NCI-H345 treated with DMSO at 0.1 percent for 48 hours (cell line): ENCODE data around the gene ZNF658.
"Not testable (repeated sequence)": the region's sequence is repeated elsewhere in the genome, so short reads cannot be mapped to it uniquely, and the experiment has no call there.

Source experiments
- DNase-seq: peaks from one replicate; lab custom pipeline; 2025; ENCODE audit not compliant: unreplicated experiment; lab: John Stamatoyannopoulos, UW

Gene ZNF658

DNA sequence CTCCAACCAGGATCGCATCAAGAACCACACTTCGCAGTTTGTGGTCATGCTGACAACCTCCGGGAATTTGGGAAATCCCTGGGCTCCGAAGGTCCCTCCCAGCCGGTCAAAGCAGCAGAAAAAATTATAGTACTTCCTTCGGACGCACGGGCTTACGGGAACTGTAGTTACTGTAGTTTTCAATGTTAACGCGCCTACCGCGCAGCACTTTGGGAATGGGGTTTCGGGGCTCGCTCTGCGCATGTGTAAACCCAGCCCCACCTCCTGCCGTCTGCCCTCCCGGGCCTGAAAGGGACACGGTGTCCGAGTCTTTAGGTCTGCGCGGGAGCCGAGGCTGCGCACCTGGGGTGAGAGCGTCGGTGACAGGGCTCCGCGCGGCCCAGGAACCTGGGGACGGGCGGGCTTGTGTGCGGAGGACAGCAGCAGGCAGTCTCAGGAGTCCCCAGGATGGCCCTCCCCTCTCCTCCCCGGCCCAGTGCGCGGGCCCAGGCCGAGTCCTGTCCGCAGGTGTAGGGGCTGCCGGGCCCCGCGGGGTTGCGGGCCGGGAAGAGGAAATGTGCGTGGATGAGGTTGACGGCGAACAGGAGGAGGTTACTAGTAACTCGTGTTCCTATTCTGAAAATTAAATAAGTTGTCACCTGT is at the start of gene ZNF658:
ZNF658 (plus strand) TSS at position 236 of the 642 bp plus-strand sequence. CDS start 2,837 bp downstream, outside the sequence.
- DNase-seq: not testable (repeated sequence)

DNA sequence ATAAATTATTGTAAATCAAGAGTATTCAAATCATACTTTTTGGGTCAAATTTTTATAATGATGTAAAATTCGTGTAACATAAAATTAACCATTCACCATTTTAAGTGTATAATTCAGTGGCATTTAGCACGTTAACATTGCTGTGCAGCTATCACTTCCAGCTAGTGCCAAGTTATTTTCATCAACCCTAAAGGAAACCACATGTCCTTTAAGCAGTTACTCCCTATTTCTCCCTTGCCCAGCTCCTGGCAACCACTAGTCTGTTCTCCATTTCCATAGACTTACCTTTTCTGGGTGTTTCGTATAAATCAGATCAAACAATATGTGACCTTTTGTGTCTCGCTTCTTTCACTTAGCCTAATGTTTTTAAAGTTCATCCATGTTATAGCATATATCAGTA is 38.8 kb upstream of the ZNF658 start:
- DNase-seq: not testable (repeated sequence)

DNA sequence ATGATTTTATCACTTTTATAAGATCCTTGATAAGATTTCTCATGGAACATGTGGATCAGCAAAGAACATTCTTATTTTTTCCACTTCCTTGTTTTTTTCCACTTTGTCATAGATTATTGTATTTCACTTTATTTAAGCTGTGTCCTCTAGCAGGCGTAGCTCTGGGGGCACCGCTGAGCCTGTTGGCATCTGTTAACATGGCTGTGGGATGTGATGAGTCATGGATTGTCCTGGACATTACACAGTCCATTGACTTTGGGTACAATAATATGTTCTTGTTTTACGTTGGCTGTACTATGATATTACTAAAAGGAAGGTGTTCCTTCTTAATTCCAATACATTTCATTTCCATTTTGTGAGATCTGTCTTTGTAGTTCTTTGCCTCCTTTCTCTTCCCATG is 31.9 kb upstream of the ZNF658 start:
- not testable (repeated sequence) for DNase-seq

DNA sequence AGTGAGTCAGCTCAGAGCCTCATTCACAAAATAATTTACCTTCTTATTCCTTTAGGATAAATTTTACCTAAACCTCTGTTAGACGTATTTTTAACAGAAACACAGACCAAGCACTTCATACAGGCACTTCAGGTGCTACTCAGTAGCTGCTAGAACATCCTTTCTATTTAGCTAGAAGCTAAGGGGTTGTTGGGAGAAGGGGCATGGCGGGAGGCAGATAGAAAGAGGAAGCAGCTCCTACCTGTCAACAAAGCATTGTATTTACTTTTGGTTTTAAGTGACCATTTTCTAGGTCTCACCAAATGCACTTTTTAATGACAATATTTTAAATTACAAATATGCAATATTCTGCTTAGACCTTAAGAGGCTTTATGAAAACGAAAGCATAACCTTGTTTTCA is 19.9 kb upstream of the ZNF658 start:
- DNase-seq: not testable (repeated sequence)

DNA sequence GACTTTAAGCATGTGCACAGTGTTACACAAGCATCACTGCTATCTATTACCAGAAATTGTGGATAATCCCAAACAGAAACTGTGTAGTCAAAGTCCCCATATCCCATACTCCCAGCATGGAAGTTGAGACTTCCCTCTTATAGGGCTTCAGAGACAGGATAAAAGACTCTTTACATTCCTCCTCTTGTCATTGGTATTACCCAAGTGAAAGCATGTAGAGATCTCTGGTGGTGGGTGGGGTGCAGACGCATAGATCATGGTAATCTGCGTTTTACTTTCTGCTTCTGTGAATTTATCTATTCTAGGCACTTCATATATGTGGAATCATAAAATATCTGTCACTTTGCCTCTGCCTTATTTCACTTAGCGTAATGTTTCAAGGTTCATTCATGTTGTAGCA is 18.7 kb upstream of the ZNF658 start:
- DNase-seq: not testable (repeated sequence)

DNA sequence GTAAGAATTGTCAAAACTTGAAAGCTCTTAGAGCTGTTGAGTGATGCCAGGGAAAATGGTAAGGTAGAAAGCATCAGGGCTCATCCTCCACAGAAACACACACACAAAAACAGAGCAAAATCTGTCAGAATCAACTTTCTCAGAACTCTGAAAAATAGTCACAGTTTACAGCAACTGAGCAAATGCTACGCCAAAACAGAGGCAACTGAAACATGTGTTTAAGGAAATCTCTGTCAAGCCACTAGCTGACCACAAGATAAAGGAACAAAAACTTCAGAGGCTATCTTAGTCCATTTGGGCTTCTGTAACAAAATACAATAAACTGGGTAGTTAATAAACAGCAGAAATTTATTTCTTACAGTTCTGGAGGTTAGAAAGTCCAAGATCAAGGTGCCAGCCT is 10.2 kb upstream of the ZNF658 start:
- DNase-seq: not testable (repeated sequence)

DNA sequence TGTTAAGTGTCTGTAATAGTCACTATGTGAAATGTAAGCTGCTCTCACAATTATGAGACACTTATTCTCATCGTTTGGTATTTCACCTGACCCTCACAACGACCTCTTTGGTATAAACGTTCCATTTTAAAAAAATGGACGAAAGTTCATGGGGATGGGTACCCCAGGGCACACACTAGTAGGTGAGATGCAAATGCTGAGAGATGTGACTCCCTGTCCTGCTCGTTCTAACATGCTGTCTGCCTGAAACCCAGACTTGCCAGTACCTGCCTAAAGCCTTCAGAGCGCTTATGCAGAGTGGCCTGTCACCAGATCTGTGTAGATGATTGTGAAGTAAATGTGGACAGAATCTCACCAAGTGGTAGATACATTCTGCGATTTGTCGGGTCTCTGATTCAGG is 616 bp downstream of the ZNF658 start:
- not testable (repeated sequence) for DNase-seq

DNA sequence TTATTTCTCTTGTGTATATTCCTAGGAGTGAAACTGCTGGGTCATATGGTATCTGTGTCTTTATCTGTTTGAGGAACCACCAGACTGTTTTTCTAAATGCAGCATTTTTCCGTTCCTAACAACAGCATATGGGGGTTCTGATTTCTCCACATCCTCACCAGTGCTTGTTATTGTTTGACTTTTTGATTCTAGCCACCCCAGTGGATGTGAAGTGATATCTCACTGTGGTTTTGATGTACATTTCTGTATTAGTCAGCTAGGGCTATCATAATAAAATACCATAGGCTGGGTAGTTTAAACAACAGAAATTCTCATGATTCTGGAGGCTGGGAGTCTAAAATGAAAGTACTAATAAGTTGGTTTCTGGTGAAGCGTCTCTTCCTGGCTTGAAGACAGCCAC is 9.0 kb downstream of the ZNF658 start:
- DNase-seq: not testable (repeated sequence)

DNA sequence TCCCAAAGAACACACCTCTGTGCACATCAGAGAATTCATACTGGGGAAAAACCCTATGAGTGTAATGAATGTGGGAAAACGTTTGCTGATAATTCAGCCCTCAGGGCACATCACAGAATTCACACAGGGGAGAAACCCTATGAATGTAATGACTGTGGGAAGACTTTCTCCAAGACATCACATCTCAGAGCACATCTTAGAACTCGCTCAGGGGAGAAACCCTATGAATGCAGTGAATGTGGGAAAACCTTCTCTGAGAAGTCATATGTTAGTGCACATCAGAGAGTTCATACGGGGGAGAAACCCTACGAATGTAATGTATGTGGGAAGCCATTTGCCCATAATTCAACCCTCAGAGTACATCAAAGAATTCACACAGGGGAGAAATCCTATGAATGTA is 19.5 kb downstream of the ZNF658 start:
- DNase-seq: not testable (repeated sequence)

DNA sequence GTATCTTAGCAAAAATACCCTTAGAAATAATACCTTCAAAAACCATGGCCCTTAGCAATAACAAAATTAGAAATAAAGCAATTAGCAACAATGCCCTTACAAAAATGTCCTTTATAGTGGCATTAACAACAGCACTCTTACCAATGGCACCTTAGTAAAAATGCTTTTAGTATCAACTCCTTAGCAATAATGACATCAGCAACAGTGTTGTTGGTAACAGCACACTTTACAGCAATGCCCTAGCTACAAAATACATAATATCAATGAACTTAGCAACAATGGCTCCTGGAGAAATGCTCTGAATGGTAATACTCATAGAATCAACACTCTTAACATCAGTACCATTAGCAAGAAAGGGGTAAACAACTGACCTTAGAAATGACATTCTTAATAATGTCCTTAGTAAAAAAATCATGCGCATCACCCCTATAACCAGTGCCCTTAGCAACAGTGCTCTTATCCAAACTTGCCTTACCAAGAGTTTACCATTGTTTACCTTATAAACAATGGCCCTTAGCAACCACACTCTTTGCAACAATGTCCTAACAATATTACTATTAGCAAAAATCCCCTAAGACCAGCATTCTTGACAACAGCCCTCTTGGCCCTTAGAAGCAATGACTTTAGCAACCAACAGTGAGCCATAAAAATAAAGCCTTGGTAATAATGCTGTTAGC is 35.8 kb downstream of the ZNF658 start:
- not testable (repeated sequence) for DNase-seq

DNA sequence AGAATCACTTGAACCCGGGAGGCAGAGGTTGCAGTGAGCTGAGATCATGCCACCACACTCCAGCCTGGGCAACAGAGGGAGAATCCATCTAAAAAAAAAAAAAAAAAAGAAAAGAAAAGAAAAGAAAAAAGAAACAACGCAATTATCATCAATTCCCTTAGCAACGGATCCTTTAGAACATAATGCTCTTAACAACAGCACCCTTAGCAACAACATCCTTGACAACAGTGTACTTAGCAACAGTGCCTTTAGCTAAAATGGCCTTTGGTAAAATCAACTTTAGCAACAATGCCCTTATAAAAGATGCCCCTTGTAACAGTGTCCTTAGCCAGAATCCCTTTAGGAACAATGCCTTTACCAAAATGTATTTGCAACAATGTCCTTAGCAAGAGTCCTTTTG is 37.1 kb downstream of the ZNF658 start:
- not testable (repeated sequence) for DNase-seq

DNA sequence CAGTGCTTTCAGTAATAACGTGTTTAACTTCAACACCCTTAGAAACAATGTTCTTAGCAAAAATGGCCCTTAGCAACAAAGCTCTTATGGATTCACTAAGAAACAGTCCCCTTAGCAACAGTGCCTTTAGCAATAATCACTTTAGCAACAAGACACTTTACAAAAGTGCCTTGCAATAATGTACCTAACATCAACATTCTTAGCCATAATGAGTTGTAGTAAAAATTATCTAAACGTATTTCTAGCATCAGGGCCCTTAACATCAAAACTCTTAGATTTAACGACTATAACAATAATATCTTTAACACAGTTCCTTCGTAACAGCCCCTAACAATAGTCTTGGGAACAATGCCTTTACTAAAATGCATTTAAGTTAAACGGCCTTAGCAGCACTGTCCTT is 37.8 kb downstream of the ZNF658 start:
- DNase-seq: not testable (repeated sequence)

DNA sequence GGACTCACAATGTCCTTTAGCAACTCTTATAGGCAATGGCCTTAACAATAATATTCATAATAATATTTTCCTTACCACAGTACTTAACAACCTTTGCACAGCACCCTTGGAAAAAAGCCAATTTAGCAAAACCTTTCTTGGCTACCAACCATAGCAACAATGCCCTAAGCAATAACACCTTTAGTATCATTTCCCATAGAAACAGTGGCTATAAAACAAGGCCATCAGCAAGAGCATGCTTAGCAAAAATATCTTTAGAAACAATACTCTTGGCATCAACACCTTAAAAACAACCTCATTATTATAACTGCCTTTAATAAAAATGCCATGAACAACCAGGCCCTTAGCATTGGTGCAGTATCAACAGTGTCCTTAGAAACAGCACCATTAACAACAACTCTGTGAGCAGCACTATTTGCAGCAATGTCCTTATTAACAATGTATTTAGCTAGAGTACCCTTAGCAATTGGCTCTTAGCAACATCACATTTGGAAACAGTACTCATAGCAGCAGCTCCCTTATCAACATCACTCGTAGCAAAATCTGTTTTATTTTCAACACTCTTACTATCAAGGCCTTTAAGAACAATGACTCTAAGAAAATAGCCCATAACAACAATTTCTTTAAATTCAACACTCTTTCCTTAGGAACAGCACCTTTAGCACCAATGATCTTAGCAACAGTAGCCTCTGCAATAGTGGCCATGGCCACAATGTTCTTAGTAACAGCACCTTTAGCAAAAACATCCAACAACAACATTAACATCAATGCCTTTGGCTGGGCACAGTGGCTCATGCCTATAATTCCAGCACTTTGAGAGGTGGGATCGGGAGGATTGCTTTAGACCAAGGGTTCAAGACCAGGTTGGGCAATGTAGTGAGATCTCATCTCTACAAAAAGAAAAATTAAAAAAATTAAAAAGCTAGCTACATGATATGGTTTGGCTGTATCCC is 39.6 kb downstream of the ZNF658 start:
- not testable (repeated sequence) for DNase-seq

DNA sequence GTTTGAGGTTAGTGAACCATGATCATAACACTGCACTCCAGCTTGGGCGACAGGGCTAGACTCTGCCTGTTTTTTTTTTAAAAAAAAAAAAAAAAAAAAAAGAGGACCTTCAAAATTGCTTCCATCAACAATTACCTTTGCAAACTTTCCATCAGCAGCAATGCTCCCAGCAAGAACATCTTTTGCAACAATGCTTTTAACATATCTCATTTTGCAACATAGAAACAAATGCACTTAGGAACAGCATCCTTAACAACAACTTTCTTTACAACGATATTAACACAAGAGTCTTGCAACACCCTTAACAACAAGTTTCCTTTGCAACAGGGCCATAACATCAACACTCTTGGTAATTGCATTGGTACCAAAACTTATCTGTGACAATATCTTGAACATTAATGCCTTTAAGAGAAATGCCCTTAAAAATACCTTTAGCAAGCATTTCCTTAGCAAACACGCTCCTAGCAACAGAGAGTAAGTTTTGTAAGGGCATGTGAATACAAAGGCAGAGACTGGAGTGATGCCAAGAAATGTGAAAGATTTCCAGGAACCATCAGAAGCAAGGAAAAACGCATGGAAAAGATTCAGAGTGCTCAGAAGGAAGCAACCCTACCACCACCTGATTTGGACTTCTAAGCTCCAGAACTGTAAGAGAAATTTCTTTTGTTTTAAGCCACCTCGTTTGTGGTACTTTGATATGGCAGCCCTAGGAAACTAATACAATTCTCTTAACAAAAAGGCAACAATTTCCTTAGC is 42.1 kb downstream of the ZNF658 start:
- not testable (repeated sequence) for DNase-seq

DNA sequence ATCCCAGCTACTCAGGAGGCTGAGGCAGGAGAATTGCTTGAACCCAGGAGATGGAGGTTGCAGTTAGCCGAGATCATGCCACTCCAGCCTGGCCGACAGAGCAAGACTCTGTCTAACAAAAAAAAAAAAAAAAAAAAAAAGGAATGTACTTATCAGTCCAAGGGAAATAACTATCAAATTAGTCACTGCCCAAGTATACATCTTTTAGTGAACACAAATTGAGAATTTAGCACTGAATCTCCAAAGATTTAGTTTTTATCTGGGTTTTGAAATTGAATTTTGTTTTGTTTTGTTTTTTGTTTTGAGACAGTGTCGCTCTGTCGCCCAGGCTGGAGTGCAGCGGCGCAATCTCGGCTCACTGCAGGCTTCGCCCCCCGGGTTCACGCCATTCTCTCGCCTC is 52.1 kb downstream of the ZNF658 start:
- DNase-seq: not testable (repeated sequence)
